Stimulated activated CD8-positive, alpha-beta memory T cell treated with anti-CD3 and anti-CD28 coated beads, Interleukin-7, amount 100 ng/mL, for 1 hour (primary cell): ENCODE data around the gene PCSK2.

Experiments
- DNase-seq, 2 donors: peaks; one replicate each; pipeline ENCODE4 v3.0.0-alpha.2; 2020; ENCODE audit warnings: low read depth in 2 of 2

PCSK2 gene

DNA sequence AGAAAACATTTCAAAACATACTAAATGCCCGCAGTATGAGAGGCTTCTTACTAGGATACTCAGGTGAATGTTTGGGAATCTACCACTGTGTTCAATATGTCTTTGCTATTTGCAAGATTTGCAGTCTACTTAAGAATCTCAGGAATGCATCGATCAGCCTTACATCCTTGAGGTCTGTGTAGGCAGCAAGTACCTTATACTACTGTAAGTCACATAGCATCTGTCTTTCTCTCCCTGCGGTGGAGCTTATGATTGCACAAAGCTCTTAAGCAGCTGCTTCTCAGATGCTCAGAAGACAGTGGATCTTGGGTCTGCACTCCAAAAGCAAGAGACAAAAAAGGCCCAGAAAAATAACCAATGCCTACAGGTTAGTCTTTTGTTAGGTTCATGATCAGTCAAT lies 21.4 kb downstream of the PCSK2 start:
- DNase-seq: no peak

DNA sequence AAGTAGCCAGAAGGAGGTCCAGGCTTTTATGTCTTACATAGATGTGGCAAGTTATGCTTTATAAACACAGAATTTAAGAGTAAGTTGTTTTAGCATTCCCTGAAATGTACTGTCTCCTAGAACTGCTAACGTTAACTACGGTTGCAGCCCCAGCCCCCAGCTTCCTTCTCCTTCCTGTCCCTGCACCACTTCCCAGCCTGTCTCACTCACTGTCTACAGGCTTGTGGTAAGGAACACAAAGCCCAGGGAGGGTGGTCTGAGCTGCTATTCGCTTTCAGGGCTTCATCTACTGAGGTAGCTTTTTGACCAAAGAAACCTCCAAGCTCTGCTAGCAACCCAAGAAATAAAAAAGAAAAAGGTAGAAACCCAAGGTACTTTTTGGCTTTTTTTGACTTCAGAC lies 35.9 kb downstream of the PCSK2 start:
- DNase-seq: no peak

GRCh38 chr20:17273717-17274116 lies 46.9 kb downstream of the PCSK2 start:
- DNase-seq: no peak

DNA sequence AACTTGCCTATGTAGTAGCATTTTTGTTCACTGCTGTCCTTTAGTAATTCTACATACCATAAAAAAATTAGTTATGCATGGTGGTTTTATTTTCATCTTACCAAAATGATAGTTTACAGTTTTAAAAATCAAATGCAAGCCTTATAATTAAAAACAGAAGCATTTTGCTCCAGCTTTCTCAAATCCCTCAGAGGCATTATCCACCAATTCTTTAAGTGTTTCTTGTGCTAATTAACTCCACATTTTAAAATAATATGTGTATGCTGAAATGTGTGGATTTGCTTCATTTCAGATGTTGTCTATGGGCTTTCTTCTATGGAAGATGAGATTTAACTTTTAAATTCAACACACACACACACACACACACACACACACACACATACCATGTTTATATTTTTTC lies 49.3 kb downstream of the PCSK2 start:
- no peak for DNase-seq

GRCh38 chr20:17281478-17281877 lies 54.6 kb downstream of the PCSK2 start:
- DNase-seq: no peak

GRCh38 chr20:17282501-17282900 lies 55.7 kb downstream of the PCSK2 start:
- DNase-seq: no peak

GRCh38 chr20:17287503-17287902 lies 60.7 kb downstream of the PCSK2 start:
- DNase-seq: no peak

GRCh38 chr20:17287998-17288397 lies 61.2 kb downstream of the PCSK2 start:
- DNase-seq: no peak

DNA sequence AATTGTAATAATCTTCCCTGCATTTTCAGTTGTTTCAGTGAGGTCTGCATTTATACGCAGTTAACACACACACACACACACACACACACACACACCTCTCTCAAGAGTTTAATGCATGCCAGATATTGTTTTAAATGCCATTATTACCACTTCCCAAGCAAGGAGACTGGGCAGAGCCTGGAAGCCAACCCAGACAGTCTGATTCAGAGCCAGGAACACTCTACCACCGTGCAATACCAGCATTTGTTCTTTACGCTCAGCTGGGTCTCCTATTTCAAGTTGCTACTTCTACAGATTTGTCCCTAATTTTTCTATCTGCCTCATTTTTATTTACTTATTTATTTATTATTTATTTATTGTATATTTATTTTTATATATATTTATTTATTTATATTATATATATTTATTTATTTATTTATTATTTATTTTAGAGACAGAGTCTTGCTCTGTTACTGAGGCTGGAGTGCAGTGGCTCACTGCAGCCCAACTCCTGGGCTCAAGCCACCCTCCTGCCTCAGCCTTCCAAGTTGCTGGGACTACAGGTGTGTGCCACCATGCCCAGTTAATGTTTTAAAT lies 68.4 kb downstream of the PCSK2 start:
- DNase-seq: no peak

DNA sequence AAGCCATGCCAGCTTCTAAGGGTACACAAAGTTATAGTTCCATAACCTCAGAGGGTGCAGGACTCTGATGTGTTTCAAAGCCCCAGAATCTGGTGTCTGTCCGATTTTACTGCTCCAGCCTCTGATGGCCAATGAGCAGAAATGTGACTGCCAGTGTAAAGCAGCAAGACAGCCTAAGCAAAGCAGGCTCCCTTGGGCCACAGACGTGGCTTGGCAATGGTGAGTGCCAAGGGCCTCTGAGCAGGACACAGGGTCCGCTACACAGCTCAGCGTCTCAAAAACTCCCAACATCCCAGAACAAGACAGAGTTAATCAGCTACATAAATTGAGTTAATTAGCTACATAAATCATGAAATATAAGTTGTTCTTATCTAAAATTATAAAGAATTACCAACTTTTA lies 69.2 kb downstream of the PCSK2 start:
- no peak for DNase-seq

- DNase-seq: no peak
Measured at GRCh38 chr20:17298171-17298570, 71.3 kb downstream of the PCSK2 start.

GRCh38 chr20:17298751-17299150 lies 71.9 kb downstream of the PCSK2 start:
- DNase-seq: no peak

DNA sequence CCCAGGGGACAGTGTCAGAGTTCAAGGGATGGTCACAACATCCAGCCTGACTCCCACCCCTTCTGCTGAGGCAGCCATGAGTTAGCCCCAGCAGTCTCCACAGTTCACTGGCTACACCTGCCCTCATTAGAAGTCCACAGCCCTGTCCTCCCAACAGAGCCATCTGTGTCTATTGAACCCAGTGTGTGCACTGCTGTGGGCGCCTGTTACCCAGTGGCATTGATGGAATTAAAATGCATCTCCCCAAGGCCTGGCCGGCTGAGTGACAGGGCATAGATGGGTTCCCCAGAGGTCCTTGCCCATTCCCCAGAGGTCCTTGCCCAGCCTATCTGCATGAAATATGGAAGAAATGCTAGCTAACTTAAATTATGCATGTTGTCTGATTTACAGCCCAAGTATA lies 73.3 kb downstream of the PCSK2 start:
- no peak for DNase-seq

DNA sequence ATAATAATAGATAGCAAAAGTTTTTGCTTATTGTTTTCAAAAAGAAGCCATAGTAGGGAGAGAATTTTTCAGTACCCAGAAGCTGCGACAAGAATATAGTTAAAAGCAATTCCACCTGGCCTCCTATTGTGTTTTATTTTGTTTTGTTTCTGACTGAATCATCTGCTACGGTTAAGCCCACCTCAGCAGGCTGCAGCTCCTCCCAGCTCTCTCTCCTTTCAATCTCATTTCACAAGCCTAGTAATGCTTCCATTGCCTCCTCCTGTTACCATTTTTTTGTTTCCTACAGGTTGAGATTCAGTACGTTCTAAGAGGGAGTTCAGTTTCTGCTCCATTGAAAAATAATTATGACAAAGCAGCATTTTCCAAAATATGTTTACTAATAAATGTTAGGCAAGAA lies 77.9 kb downstream of the PCSK2 start:
- DNase-seq: no peak

DNA sequence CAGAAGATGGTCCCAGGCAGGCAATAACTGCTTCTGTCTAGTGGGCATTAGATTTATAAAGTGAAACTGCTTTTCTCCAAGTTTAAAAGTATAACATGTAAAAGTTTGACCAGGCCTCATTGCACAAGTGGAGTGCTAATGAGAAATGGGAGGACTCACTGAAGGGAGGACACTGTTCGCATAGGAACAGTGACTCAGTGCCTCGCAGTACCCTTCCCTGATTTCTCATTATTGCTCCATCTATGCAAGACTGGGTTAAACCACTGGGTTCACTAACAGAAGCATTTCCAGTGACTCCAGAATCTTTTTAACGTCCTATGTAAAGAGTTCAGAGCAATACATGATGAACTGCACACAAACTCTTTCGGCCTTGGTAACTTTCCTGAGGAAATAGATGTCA lies 79.6 kb downstream of the PCSK2 start:
- DNase-seq: no peak

DNA sequence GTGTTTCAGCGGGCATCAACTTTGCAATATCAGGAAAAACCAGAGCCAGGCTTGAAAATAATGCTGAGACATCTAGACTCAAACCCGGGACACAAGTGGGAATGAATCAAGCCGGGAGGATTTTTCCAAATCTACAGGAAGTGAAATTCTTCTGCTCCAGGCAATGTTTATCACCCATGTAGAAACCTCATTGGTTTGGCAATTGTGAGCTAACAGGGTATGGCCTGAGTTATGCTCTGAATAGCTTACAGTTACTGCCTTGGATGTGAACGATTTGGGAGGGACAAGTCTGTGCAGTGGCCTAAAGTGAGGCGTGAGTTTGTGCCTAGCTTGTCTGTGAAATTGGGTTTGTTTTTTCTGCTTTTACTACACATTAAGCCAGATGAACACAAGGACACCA lies 87.4 kb downstream of the PCSK2 start:
- DNase-seq: no peak

GRCh38 chr20:17315407-17316231 lies 88.8 kb downstream of the PCSK2 start:
- DNase-seq: no peak

- DNase-seq: no peak
Measured at GRCh38 chr20:17316316-17317038, 89.6 kb downstream of the PCSK2 start.

DNA sequence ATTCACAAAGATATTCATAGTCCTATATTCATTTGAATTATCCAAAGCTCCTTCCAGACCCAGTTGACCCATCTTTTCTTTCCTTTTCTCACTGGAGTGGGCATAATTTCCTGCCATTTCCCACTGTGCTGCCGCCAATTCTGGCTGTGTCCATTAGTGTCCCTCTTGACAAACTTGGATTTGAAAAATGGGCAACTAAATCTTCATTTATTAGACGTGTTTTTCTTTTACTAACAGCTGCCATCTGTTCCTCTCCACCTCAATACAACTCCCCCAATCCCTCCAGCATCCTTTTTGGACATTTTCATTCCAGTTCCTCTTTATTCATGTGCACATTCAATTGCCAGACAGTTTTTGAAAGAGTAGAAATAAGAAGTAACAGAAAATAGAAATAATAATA lies 90.5 kb downstream of the PCSK2 start:
- no peak for DNase-seq

DNA sequence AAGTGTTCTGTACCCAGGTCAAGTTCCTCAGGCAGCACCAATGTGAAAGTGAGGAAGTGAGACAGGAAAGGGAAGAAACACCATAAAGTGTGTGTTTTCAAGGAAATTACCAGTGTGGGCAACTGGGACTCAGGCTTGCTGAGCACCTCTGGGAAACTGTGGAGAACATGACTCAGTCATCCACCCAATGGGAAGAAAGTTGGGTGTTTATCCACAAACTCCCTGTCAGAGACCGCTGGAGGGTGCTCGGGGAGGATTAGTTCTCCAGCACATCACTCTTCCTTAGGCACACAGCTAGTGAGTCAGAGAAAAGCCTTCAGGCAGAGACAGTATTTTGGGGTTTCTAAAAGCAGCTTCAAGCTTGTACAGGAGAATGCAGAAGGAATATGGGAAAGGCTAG lies 93.6 kb downstream of the PCSK2 start:
- DNase-seq: no peak

DNA sequence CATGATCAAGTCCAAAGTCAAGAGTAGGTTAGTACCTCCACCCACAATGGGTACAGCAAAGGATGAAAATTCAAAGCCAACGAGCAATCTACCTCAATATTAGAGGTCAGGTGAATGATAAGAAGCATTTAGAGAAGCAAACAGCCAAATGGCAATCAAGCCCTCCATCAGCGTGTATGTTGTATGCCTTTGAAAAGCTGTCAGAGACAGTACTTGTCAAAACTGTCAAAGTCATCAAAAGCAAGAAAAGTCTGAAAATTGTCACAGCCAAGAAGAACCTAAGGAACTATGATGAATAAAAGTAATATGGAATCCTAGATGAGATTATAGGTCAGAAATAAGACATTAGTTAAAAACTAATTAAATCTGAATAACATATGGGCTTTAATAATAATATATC lies 99.3 kb downstream of the PCSK2 start:
- DNase-seq: no peak

- no peak for DNase-seq
Measured at GRCh38 chr20:17327185-17328148, 100.6 kb downstream of the PCSK2 start.
